ENCODE measurements around the gene CFAP20.

CFAP20 gene

GRCh38 chr16:58129097-58129936 is at the start of gene CFAP20:
TSS of gene CFAP20 (minus strand) at chr16:58129381. CDS start at chr16:58129115, 266 bp downstream.
- DNase-seq: peak; percentile 99

GRCh38 chr16:58177353-58177710 is 48.2 kb upstream of the CFAP20 start:
- no peak for DNase-seq

GRCh38 chr16:58176608-58177352 is 47.6 kb upstream of the CFAP20 start:
- no peak for DNase-seq

- DNase-seq: no peak
Measured at GRCh38 chr16:58170223-58170622, 41.0 kb upstream of the CFAP20 start.

- DNase-seq: no peak
Measured at GRCh38 chr16:58160855-58161254, 31.7 kb upstream of the CFAP20 start.

GRCh38 chr16:58158725-58159124 is 29.5 kb upstream of the CFAP20 start:
- no peak for DNase-seq

- no peak for DNase-seq
Measured at GRCh38 chr16:58157951-58158540, 28.9 kb upstream of the CFAP20 start.

- no peak for DNase-seq
Measured at GRCh38 chr16:58157239-58157638, 28.1 kb upstream of the CFAP20 start.

- no peak for DNase-seq
Measured at GRCh38 chr16:58155839-58156238, 26.7 kb upstream of the CFAP20 start.

- DNase-seq: no peak
Measured at GRCh38 chr16:58154345-58154744, 25.2 kb upstream of the CFAP20 start.

GRCh38 chr16:58152246-58152868 is 23.2 kb upstream of the CFAP20 start:
- no peak for DNase-seq

- DNase-seq: no peak
Measured at GRCh38 chr16:58148526-58148925, 19.3 kb upstream of the CFAP20 start.

GRCh38 chr16:58148099-58148498 is 18.9 kb upstream of the CFAP20 start:
- DNase-seq: no peak

GRCh38 chr16:58138852-58139251 is 9.7 kb upstream of the CFAP20 start:
- no peak for DNase-seq

GRCh38 chr16:58137581-58137980 is 8.4 kb upstream of the CFAP20 start:
- DNase-seq: no peak

GRCh38 chr16:58128711-58129096 is 477 bp downstream of the CFAP20 start:
- DNase-seq: no peak

GRCh38 chr16:58128181-58128631 is 975 bp downstream of the CFAP20 start:
- no peak for DNase-seq

GRCh38 chr16:58127634-58128033 is 1.5 kb downstream of the CFAP20 start:
- DNase-seq: no peak

- DNase-seq: no peak
Measured at GRCh38 chr16:58127033-58127556, 2.1 kb downstream of the CFAP20 start.

- DNase-seq: no peak
Measured at GRCh38 chr16:58126451-58126961, 2.7 kb downstream of the CFAP20 start.

- DNase-seq: no peak
Measured at GRCh38 chr16:58125781-58126335, 3.3 kb downstream of the CFAP20 start.

GRCh38 chr16:58125041-58125440 is 4.1 kb downstream of the CFAP20 start:
- DNase-seq: no peak

GRCh38 chr16:58124601-58124915 is 4.6 kb downstream of the CFAP20 start:
- no peak for DNase-seq

Data from DMS 273 treated with DMSO at 0.1 percent for 48 hours (cell line).